ENCODE data around the gene GPATCH4.
A peak's percentile ranks its signal among the peaks of the same experiment; 100 is the strongest.
"Not testable (repeated sequence)": the region's sequence is repeated elsewhere in the genome, so short reads cannot be mapped to it uniquely, and the experiment has no call there.

The GPATCH4 gene

DNA sequence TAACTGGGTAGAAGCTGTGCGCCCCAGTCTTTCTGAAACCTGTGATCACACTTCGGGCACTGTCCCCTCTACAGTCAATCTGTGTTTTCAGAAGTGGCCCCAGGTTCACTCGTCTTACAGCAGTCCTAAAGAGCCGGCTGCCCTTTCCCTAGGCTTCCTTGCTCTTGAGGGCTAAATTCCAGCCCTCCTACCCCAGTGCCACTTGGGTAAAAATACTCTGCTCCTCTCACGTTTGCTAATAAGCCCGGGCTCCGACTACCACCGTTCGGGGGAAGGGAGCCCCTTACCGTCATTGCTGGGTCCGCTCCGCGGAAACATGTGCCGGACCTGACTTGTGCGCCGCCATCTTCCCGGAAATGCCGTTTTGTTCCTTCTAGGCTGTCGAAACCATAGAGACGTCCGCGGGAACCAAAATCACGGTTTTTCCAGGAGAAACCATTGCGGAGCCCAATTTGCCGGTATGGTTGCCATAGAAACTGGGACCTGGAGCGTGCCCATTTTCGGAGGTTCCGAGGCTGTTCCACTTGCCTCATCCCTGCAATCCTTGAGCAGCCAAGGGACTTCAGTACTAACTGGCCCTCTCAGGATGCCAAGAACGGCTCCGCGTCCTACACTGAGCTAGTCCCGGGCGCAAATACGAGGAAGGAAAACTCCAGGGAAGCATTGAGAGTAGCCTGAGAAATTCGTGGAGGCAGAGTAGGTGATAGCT lies at the start of gene GPATCH4:
Gene GPATCH4, minus strand, starts transcription at position 358 of the 709 bp plus-strand sequence.
- peak; percentile 87 for DNase-seq

- no peak for DNase-seq
These were observed 47.7 kb upstream of the GPATCH4 start for GRCh38 chr1:156648951-156649350.

DNA sequence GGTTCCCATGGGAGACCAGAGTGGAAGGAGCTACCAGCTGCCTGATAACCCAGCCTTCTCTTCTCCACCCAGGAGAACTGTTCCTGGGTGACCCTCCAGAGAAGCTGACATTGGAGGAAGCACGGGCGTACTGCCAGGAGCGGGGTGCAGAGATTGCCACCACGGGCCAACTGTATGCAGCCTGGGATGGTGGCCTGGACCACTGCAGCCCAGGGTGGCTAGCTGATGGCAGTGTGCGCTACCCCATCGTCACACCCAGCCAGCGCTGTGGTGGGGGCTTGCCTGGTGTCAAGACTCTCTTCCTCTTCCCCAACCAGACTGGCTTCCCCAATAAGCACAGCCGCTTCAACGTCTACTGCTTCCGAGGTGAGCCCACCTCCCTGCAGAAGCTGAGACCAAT lies 47.2 kb upstream of the GPATCH4 start:
- no peak for DNase-seq

- no peak for DNase-seq
These were observed 46.1 kb upstream of the GPATCH4 start for GRCh38 chr1:156647351-156647750.

- no peak for DNase-seq
These were observed 45.5 kb upstream of the GPATCH4 start for GRCh38 chr1:156646738-156647211.

- DNase-seq = no peak
These were observed 44.4 kb upstream of the GPATCH4 start for GRCh38 chr1:156645666-156646065.

- no peak for DNase-seq
These were observed 43.8 kb upstream of the GPATCH4 start for GRCh38 chr1:156645056-156645455.

DNA sequence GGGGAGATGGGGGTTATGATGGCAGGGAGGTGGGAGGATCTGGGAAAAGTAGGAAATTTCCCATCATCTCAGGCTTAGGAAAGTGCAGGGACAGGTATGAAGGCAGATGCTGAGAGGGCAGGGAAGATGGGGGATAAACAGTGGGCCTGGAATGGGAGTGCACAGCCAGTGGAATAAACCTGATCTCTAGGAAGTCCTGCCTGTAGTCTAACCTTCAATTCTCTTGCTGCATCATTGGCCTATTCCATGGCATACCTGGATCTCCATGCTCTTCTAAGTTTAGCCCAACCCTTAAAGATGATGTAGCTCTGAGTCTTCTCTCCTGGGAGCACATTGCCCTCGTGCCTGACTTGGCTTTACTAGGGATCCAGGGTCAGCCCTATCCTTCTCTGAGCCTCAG lies 43.4 kb upstream of the GPATCH4 start:
- no peak for DNase-seq

- DNase-seq = no peak
These were observed 42.9 kb upstream of the GPATCH4 start for GRCh38 chr1:156644146-156644545.

- DNase-seq = peak; percentile 33
These were observed 42.5 kb upstream of the GPATCH4 start for GRCh38 chr1:156643778-156644092.

- DNase-seq = no peak
These were observed 41.9 kb upstream of the GPATCH4 start for GRCh38 chr1:156643049-156643777.

GRCh38 chr1:156642265-156643048 lies 41.2 kb upstream of the GPATCH4 start:
- DNase-seq = no peak

- no peak for DNase-seq
These were observed 40.5 kb upstream of the GPATCH4 start, which contains the start of gene BCAN for GRCh38 chr1:156641761-156642264. Gene BCAN (plus strand): TSS chr1:156642117. CDS start chr1:156646055, 3,938 bp downstream.

GRCh38 chr1:156640842-156641706 lies 39.8 kb upstream of the GPATCH4 start:
- no peak for DNase-seq

- no peak for DNase-seq
These were observed 38.4 kb upstream of the GPATCH4 start for GRCh38 chr1:156639601-156640101.

- no peak for DNase-seq
These were observed 37.1 kb upstream of the GPATCH4 start for GRCh38 chr1:156638189-156638985.

- DNase-seq = no peak
These were observed 31.1 kb upstream of the GPATCH4 start for GRCh38 chr1:156632355-156632754.

DNA sequence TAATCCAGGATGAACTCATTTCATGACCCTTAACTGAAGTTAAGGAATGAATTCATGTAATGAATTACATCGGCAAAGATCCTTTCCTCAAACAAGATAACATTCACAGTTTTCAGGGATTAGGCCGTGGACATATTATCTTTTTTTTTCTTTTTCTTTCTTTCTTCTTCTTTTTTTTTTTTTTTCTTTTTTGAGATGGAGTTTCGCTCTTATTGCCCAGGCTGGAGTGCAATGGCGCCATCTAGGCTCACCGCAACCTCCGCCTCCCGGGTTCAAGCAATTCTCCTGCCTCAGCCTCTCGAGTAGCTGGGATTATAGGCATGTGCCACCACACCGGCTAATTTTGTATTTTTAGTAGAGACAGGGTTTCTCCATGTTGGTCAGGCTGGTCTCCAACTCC lies 29.9 kb upstream of the GPATCH4 start:
- not testable (repeated sequence) for DNase-seq

DNA sequence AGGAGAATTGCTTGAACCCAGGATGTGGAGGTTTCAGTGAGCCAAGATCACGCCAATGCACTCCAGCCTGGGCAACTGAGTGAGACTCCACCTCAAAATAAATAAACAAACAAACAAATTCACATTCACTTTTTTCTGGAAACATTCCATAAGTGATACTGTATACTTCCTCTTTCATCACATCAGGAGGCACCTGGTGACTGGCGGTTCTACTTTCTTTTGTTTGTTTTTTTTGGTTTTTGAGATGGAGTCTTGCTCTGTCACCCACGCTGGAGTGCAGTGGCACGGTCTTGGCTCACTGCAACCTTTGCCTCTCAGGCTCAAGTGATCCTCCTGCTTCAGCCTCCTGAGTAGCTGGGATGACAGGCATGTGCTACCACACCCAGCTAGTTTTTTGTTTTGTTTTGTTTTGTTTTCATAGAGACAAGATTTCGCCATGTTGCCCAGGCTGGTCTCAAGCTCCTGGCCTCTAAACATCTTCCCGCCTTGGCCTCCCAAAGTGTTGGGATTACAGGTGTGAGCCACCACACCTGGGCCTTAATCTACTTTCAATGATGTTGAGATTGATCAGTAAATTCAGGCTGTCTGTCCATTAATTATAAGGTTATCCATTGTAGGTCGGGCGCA lies 28.7 kb upstream of the GPATCH4 start:
- no peak for DNase-seq

GRCh38 chr1:156627313-156627880 lies 26.1 kb upstream of the GPATCH4 start:
- no peak for DNase-seq
